Upper lobe of left lung (tissue), 6 donors: ENCODE measurements around the gene ZIC5. TPM values are rescaled to one million over a fixed set of nuclear protein-coding genes. Genes with fewer than 3 reads are reported as not detected.

Experiments used
- ATAC-seq, 2 donors: fragments of 200-7000 bp; cut with Tn5 transposase; one replicate each; pipeline ENCODE4 v1.9.1; 2022; ENCODE audit warnings: mild to moderate bottlenecking in 2 of 2, moderate library complexity in 2 of 2; ENCODE audit not compliant: low FRiP score in 2 of 2
- DNase-seq, 2 donors: peaks; one replicate each; pipeline ENCODE4 v3.0.0-alpha.2; 2019 to 2020
- H3K27ac ChIP-seq, 4 donors: fragments of 200-600 bp; sonication (generic); one replicate each; pipeline ENCODE4 v1.5.1; 2016 to 2019
- H3K27me3 ChIP-seq, 4 donors: fragments of 200-600 bp; sonication (generic); one replicate each; pipeline ENCODE4 v1.5.1; 2017 to 2019
- H3K36me3 ChIP-seq, 4 donors: fragments of 200-600 bp; sonication (generic); one replicate each; pipeline ENCODE4 v1.5.1; 2016 to 2019
- H3K4me1 ChIP-seq, 4 donors: fragments of 200-600 bp; sonication (generic); one replicate each; pipeline ENCODE4 v1.5.1; 2018 to 2019
- H3K4me3 ChIP-seq, 4 donors: fragments of 200-600 bp; sonication (generic); one replicate each; pipeline ENCODE4 v1.5.1; 2017 to 2019; ENCODE audit warnings: mild to moderate bottlenecking in 2 of 4, moderate library complexity in 1 of 4
- H3K9me3 ChIP-seq, 4 donors: fragments of 200-600 bp; sonication (generic); one replicate each; pipeline ENCODE4 v1.5.1; 2018 to 2019
- CTCF ChIP-seq, 6 experiments: fragments of 450-650 bp in 4 of 6; fragments of 200-600 bp in 2 of 6; sonication (generic) in 2 of 6; IDR thresholded peaks; one replicate each; pipeline ENCODE4 v1.5.1; 2016 to 2019; ENCODE audit warnings: antibody characterized with exemption in 6 of 6
- EP300 ChIP-seq, 4 donors: sonication (generic); formaldehyde crosslinking; IDR thresholded peaks; one replicate each; pipeline ENCODE4 v1.5.1; 2017; ENCODE audit warnings: antibody characterized with exemption in 4 of 4, control low read depth in 2 of 4
- POLR2A ChIP-seq, 4 donors: fragments of 450-650 bp; IDR thresholded peaks; one replicate each; pipeline ENCODE4 v1.5.1; 2016 to 2017; ENCODE audit warnings: antibody characterized with exemption in 4 of 4, mild to moderate bottlenecking in 2 of 4
- POLR2AphosphoS5 ChIP-seq, 2 donors: sonication (generic); formaldehyde crosslinking; IDR thresholded peaks; one replicate each; pipeline ENCODE4 v1.5.1; 2017; ENCODE audit warnings: antibody characterized with exemption in 2 of 2
- WGBS, 2 donors: methylation state at CpG; one replicate each; pipeline ENCODE4 v1.1.5; 2017 to 2018; 5-methylcytosine and 5-hydroxymethylcytosine counted together
- total RNA-seq, 6 donors: library from RNA; depleted of rRNA in 4 of 6; stranded (reverse); fragments of >200 nt in 4 of 6; gene quantifications; one replicate each; pipeline versions ENCODE4 v1.1.0 to v1.2.1, GENCODE V29; 2016 to 2021
- donor health status: DM: no; HTN: no; CAD: no; lungs with moderate emphysema.
- donor health status: DM: no; HTN: yes; CAD: no; lungs with severe emphysema.

ZIC5 gene
- total RNA-seq, 6 donors from 2014 or later: 0.07 TPM; not detected in 5

GRCh38 chr13:99975626-99976025, 4.1 kb upstream of the ZIC5 start:
- DNase-seq: no peak
- 17 to 31% methylated on average over 5 to 19 of the region's 19 CpGs for WGBS, 2 donors
- Histone ChIP-seq H3K27me3 (peaks cover 6 to 90% (median 59%) of the 10 kb centered on the region in 4 donors), H3K4me3 (no peak overlapping the region), H3K36me3 (no peaks in the 10 kb centered on the region), H3K27ac (no peak overlapping the region), H3K4me1 (peaks cover 24 to 35% (median 26%) of the 10 kb centered on the region in 4 donors), H3K9me3 (peaks cover 0 to 4% (median 1%) of the 10 kb centered on the region in 4 donors)
- TF ChIP-seq POLR2A (IDR thresholded peaks at IDR 0.05) (no peak), CTCF (IDR thresholded peaks at IDR 0.05) (no peak), POLR2AphosphoS5 (IDR thresholded peaks at IDR 0.05) (no peak), EP300 (IDR thresholded peaks at IDR 0.05) (no peak)
- ATAC-seq: no peak

GRCh38 chr13:99974939-99975561, 3.5 kb upstream of the ZIC5 start:
- Histone ChIP-seq H3K4me3 (no peak overlapping the region), H3K36me3 (no peaks in the 10 kb centered on the region), H3K4me1 (peaks cover 19 to 35% (median 23%) of the 10 kb centered on the region in 4 donors), H3K27ac (no peak overlapping the region), H3K9me3 (peaks cover 0 to 4% (median 1%) of the 10 kb centered on the region in 4 donors), H3K27me3 (peaks cover 6 to 87% (median 56%) of the 10 kb centered on the region in 4 donors)
- 11 to 14% methylated on average over 7 to 34 of the region's 34 CpGs for WGBS, 2 donors
- ATAC-seq (no peak), DNase-seq (no peak)
- TF ChIP-seq EP300 (IDR thresholded peaks at IDR 0.05) (no peak), POLR2A (IDR thresholded peaks at IDR 0.05) (no peak), CTCF (IDR thresholded peaks at IDR 0.05) (no peak), POLR2AphosphoS5 (IDR thresholded peaks at IDR 0.05) (no peak)

GRCh38 chr13:99974296-99974938, 2.9 kb upstream of the ZIC5 start:
- TF ChIP-seq CTCF (IDR thresholded peaks at IDR 0.05) (no peak), POLR2A (IDR thresholded peaks at IDR 0.05) (no peak), POLR2AphosphoS5 (IDR thresholded peaks at IDR 0.05) (no peak)
- Histone ChIP-seq H3K36me3 (no peaks in the 10 kb centered on the region), H3K4me1 (peaks cover 19 to 35% (median 23%) of the 10 kb centered on the region in 4 donors), H3K4me3 (no peak overlapping the region), H3K9me3 (peaks cover 0 to 4% (median 1%) of the 10 kb centered on the region in 4 donors), H3K27ac (no peak overlapping the region), H3K27me3 (peaks cover 5 to 87% (median 53%) of the 10 kb centered on the region in 4 donors)
- ATAC-seq (no peak), DNase-seq (no peak)
- WGBS, 2 donors: 17 to 19% methylated on average over 10 to 18 of the region's 18 CpGs

GRCh38 chr13:99973808-99974185, 2.2 kb upstream of the ZIC5 start:
- 21 to 24% methylated on average over 6 of the region's 6 CpGs for WGBS, 2 donors
- Histone ChIP-seq H3K4me3 (no peak overlapping the region), H3K27me3 (peaks cover 7 to 87% (median 55%) of the 10 kb centered on the region in 4 donors), H3K4me1 (peaks cover 22 to 38% (median 25%) of the 10 kb centered on the region in 4 donors), H3K27ac (no peak overlapping the region), H3K9me3 (peaks cover 0 to 4% (median 1%) of the 10 kb centered on the region in 4 donors), H3K36me3 (no peaks in the 10 kb centered on the region)
- DNase-seq (no peak), ATAC-seq (no peak)
- TF ChIP-seq EP300 (IDR thresholded peaks at IDR 0.05) (no peak), CTCF (IDR thresholded peaks at IDR 0.05) (no peak), POLR2A (IDR thresholded peaks at IDR 0.05) (no peak), POLR2AphosphoS5 (IDR thresholded peaks at IDR 0.05) (no peak)
